Cardiac atrium fibroblast (primary cell): Measurements from ENCODE around the gene GTF2IRD1. TPM values are rescaled to one million over a fixed set of nuclear protein-coding genes. Genes with fewer than 3 reads are reported as not detected.

Experiments used
- total RNA-seq: library from RNA; depleted of rRNA; stranded (reverse); fragments of >200 nt; gene quantifications from 2 replicates; pipeline ENCODE4 v1.2.3, GENCODE V29; 2015

Gene GTF2IRD1, protein sequence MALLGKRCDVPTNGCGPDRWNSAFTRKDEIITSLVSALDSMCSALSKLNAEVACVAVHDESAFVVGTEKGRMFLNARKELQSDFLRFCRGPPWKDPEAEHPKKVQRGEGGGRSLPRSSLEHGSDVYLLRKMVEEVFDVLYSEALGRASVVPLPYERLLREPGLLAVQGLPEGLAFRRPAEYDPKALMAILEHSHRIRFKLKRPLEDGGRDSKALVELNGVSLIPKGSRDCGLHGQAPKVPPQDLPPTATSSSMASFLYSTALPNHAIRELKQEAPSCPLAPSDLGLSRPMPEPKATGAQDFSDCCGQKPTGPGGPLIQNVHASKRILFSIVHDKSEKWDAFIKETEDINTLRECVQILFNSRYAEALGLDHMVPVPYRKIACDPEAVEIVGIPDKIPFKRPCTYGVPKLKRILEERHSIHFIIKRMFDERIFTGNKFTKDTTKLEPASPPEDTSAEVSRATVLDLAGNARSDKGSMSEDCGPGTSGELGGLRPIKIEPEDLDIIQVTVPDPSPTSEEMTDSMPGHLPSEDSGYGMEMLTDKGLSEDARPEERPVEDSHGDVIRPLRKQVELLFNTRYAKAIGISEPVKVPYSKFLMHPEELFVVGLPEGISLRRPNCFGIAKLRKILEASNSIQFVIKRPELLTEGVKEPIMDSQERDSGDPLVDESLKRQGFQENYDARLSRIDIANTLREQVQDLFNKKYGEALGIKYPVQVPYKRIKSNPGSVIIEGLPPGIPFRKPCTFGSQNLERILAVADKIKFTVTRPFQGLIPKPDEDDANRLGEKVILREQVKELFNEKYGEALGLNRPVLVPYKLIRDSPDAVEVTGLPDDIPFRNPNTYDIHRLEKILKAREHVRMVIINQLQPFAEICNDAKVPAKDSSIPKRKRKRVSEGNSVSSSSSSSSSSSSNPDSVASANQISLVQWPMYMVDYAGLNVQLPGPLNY
- 4.5 and 12.3 TPM in 2 replicates for total RNA-seq

DNA sequence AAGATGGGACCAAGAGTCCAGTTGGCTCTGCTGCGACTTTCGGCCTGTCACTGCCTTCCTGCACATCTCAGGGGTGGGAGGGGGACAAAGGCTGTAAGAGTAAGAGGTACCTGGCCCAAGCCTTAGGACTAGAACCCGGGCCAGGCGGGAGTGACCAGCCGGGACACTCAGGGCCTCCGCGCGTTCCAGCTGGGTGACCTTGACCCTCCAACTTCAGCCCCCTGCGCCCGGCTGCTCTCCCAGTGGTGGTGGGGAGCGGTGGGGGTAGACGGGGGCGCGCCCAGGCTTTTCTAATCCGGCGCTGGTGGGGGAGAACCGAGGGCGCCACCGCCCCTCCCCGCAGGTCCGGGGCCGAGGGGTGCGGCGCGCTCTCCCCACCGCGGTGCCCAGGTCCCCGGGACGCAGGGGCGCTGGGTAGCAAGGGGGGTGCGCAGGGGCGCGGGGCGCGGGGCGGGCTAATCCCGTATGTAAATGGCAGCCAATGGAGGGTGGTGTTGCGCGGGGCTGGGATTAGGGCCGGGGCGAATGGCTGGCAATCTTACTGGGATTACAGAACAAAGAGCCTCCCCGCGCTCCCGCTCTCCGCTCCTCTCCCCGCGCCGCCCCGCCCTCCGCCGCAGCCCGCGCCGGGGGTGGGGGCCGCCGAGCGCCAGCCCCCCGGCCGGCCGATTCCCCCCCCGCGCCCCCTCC is at the start of gene GTF2IRD1:
TSS of gene GTF2IRD1 (plus strand) at position 585 of the 690 bp plus-strand sequence. CDS start 54,175 bp downstream, outside the sequence.

Other genes with a start within 250 kb of the GTF2IRD1 start
- gene LAT2, start 243.9 kb upstream of the GTF2IRD1 start, total RNA-seq = 3.7 TPM in 1 of 2 replicates, not detected in the other
- 9.9 and 15.6 TPM in 2 replicates for gene RFC2, start 199.5 kb upstream of the GTF2IRD1 start, total RNA-seq
- 28.9 and 37.7 TPM in 2 replicates for gene CLIP2, start 164.5 kb upstream of the GTF2IRD1 start, total RNA-seq
- 113 and 119 TPM in 2 replicates for gene GTF2I, start 203.8 kb downstream of the GTF2IRD1 start, total RNA-seq